Caco-2 (cell line): ENCODE measurements around the gene MAN2A1. TPM values are rescaled to one million over a fixed set of nuclear protein-coding genes. Genes with fewer than 3 reads are reported as not detected.

Experiments
- BruUV-seq: library from RNA; stranded (reverse); fragments of 400-500 nt; replicated peaks from 2 replicates; lab custom pipeline; 2021; lab: Mats Ljungman, UMichigan
- CTCF ChIA-PET: fragments of 300-600 bp; sonication (Branson Sonifier 250); formaldehyde crosslinking; loops from one replicate; lab custom pipeline; 2022; ENCODE audit warnings: antibody characterized with exemption; lab: Charles Lee
- POLR2A ChIA-PET: fragments of 300-600 bp; sonication (Branson Sonifier 250); formaldehyde crosslinking; loops from one replicate; lab custom pipeline; 2022; ENCODE audit warnings: antibody characterized with exemption; lab: Charles Lee
- DNase-seq, 2 experiments: peaks; one replicate each; pipeline versions ENCODE4 v3.0.0 to v3.0.0-alpha.2; 2020 to 2022
- H3K27me3 ChIP-seq: replicated peaks from 2 replicates; pipeline ENCODE4 v1.6.0; 2011; ENCODE audit warnings: low read length; ENCODE audit not compliant: control insufficient read depth, insufficient read depth
- H3K36me3 ChIP-seq: 2 replicates; pipeline ENCODE4 v1.5.1; 2011; ENCODE audit warnings: low read length; ENCODE audit not compliant: control insufficient read depth, insufficient read depth
- H3K4me1 ChIP-seq: fragments of 250-450 bp; sonication (Bioruptor Pico); 2 replicates; pipeline ENCODE4 v1.5.1; 2020; ENCODE audit warnings: mild to moderate bottlenecking
- H3K4me3 ChIP-seq: 2 replicates; pipeline ENCODE4 v1.5.1; 2011; ENCODE audit warnings: low read depth, mild to moderate bottlenecking, control low read depth, low read length
- H3K9me3 ChIP-seq: fragments of 250-450 bp; sonication (Bioruptor Pico); 2 replicates; pipeline ENCODE4 v1.5.1; 2020; ENCODE audit warnings: mild to moderate bottlenecking, moderate library complexity
- H3K27ac Mint-ChIP-seq: one replicate; pipeline ENCODE4 v1.8.0; 2022; ENCODE audit warnings: mixed read lengths; ENCODE audit not compliant: unreplicated experiment
- H3K27me3 Mint-ChIP-seq: one replicate; pipeline ENCODE4 v1.8.0; 2022; ENCODE audit warnings: mixed read lengths; ENCODE audit not compliant: insufficient read depth, unreplicated experiment
- H3K36me3 Mint-ChIP-seq: one replicate; pipeline ENCODE4 v1.8.0; 2022; ENCODE audit warnings: mild to moderate bottlenecking, mixed read lengths; ENCODE audit not compliant: insufficient read depth, unreplicated experiment
- H3K4me1 Mint-ChIP-seq: one replicate; pipeline ENCODE4 v1.8.0; 2022; ENCODE audit warnings: low read depth, mixed read lengths; ENCODE audit not compliant: unreplicated experiment
- H3K4me3 Mint-ChIP-seq: one replicate; pipeline ENCODE4 v1.8.0; 2022; ENCODE audit warnings: mild to moderate bottlenecking, moderate library complexity, mixed read lengths; ENCODE audit not compliant: unreplicated experiment
- H3K9me3 Mint-ChIP-seq: one replicate; pipeline ENCODE4 v1.8.0; 2022; ENCODE audit warnings: mixed read lengths; ENCODE audit not compliant: unreplicated experiment
- intact Hi-C: fragments of 100-400 bp; cut with micrococcal nuclease; formaldehyde crosslinking; loops from one replicate; pipeline ENCODE4 v1.10.0; 2022; ENCODE audit not compliant: unreplicated experiment
- total RNA-seq: library from RNA; stranded (reverse); gene quantifications from 2 replicates; pipeline ENCODE4 v1.2.3, GENCODE V29; 2022
- TF ChIP-seq, protein P1 (sequence below), 2 experiments: fragments of 200-600 bp in 1 of 2; IDR thresholded peaks; 1 replicate in 1 of 2; 2 replicates in 1 of 2; pipeline versions ENCODE4 v1.5.1 to v1.8.0; 2011 to 2022; ENCODE audit warnings: antibody characterized with exemption in 1 of 2, control low read depth in 1 of 2, inconsistent platforms in 1 of 2, low read depth in 1 of 2, low read length in 1 of 2, mild to moderate bottlenecking in 1 of 2, moderate library complexity in 1 of 2; ENCODE audit not compliant: insufficient read depth in 1 of 2, severe bottlenecking in 1 of 2, unreplicated experiment in 1 of 2

Gene MAN2A1
- total RNA-seq, 1 experiment from 2014 or later, result 57.3 TPM

DNA sequence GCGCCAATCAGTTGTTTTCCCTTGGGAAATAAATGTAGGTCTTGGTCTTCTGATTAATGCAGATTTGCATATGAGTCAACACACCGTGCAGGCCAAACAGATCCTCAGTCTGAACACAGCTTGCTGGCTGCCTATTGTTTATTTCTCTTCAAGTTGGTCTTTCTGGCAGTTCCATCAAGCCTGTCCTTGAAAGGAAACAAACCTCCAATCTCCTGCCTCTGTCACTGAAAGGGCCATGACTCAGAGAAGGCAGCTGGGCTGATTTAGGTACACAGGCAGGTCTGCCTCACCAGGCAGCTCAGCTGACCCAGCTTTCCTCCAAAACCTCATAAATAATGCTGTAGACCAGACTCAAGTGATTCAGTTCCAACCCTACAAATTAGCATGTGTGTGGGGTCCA is 175.9 kb downstream of the MAN2A1 start:
- CTCF ChIA-PET, result no interaction called here
- intact Hi-C loops, result no loop called here
- no peaks in the 10 kb centered on the region for H3K27me3 ChIP-seq
- H3K36me3 ChIP-seq, result no peaks in the 10 kb centered on the region
- no peak for DNase-seq
- POLR2A ChIA-PET, result no interaction called here
- TF ChIP-seq, protein P1, sequence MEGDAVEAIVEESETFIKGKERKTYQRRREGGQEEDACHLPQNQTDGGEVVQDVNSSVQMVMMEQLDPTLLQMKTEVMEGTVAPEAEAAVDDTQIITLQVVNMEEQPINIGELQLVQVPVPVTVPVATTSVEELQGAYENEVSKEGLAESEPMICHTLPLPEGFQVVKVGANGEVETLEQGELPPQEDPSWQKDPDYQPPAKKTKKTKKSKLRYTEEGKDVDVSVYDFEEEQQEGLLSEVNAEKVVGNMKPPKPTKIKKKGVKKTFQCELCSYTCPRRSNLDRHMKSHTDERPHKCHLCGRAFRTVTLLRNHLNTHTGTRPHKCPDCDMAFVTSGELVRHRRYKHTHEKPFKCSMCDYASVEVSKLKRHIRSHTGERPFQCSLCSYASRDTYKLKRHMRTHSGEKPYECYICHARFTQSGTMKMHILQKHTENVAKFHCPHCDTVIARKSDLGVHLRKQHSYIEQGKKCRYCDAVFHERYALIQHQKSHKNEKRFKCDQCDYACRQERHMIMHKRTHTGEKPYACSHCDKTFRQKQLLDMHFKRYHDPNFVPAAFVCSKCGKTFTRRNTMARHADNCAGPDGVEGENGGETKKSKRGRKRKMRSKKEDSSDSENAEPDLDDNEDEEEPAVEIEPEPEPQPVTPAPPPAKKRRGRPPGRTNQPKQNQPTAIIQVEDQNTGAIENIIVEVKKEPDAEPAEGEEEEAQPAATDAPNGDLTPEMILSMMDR (IDR thresholded peaks at IDR 0.05; ENCODE audit: insufficient read depth in 1 of 2, low read depth in 1 of 2, low read length in 1 of 2, severe bottlenecking in 1 of 2, unreplicated experiment in 1 of 2), result no peak
- no peaks in the 10 kb centered on the region for H3K27me3 Mint-ChIP-seq
- no peak overlapping the region for H3K4me3 Mint-ChIP-seq
- no peaks in the 10 kb centered on the region for H3K9me3 Mint-ChIP-seq
- H3K4me1 ChIP-seq, result no peaks in the 10 kb centered on the region
- H3K4me1 Mint-ChIP-seq, result no peaks in the 10 kb centered on the region
- H3K36me3 Mint-ChIP-seq, result peaks cover 16% of the 10 kb centered on the region
- H3K4me3 ChIP-seq, result no peak overlapping the region
- no peaks in the 10 kb centered on the region for H3K9me3 ChIP-seq
- H3K27ac Mint-ChIP-seq, result no peak overlapping the region
- no TSS peak for BruUV-seq

DNA sequence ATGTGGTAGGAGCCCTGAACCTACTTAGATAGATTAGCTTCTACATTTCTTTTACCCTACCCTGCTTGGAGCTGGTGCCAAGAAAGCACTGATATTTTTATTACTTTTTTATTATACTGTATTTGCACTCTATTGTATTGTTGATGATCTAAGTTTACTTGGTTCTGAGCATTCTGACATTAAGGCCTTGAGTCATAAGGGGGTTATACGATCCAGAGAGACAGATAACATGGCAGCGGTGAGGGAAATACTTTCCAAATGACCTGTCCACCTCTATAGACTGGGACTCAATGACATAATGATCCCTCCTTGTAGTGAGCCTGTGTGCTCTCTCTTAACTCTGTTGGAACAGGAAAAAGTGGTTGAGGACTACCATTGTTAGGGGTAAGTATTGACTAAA is 176.3 kb downstream of the MAN2A1 start:
- POLR2A ChIA-PET, result no interaction called here
- Histone ChIP-seq H3K36me3 (no peaks in the 10 kb centered on the region), H3K27me3 (no peaks in the 10 kb centered on the region), H3K4me1 (no peaks in the 10 kb centered on the region), H3K4me3 (no peak overlapping the region), H3K9me3 (no peaks in the 10 kb centered on the region)
- no peak overlapping the region for H3K27ac Mint-ChIP-seq
- no peak for DNase-seq
- intact Hi-C loops, result no loop called here
- peaks cover 16% of the 10 kb centered on the region for H3K36me3 Mint-ChIP-seq
- H3K9me3 Mint-ChIP-seq, result no peaks in the 10 kb centered on the region
- BruUV-seq, result no TSS peak
- no peak overlapping the region for H3K4me3 Mint-ChIP-seq
- no peaks in the 10 kb centered on the region for H3K27me3 Mint-ChIP-seq
- TF ChIP-seq, protein P1 (IDR thresholded peaks at IDR 0.05; ENCODE audit: insufficient read depth in 1 of 2, low read depth in 1 of 2, low read length in 1 of 2, severe bottlenecking in 1 of 2, unreplicated experiment in 1 of 2), result no peak
- CTCF ChIA-PET, result no interaction called here
- no peaks in the 10 kb centered on the region for H3K4me1 Mint-ChIP-seq

DNA sequence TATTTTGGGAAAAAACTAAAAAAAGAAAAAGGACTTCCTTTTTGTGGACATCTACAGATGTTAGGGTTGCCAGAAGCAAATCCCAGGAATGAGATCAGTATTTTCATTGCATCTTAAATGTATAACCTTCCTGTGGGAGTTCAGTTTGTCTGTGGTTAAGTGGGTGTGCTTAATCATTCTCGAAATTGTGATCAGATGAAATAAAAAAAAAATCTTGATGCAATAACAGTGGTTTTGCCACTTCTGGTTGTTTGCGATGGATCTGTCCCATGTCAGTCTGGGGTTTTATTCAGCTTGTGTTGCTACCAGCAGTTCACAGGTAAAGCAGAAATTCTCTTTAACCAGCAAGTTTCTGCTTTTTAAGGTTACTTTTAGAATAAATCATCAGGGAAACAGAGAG is 179.0 kb downstream of the MAN2A1 start:
- no TSS peak for BruUV-seq

More for the DNA sequence above, 179.0 kb downstream of the MAN2A1 start:
- H3K27ac Mint-ChIP-seq, result no peak overlapping the region
- TF ChIP-seq, protein P1 (IDR thresholded peaks at IDR 0.05; ENCODE audit: insufficient read depth in 1 of 2, low read depth in 1 of 2, low read length in 1 of 2, severe bottlenecking in 1 of 2, unreplicated experiment in 1 of 2), result no peak
- no peaks in the 10 kb centered on the region for H3K4me1 Mint-ChIP-seq
- no peak for DNase-seq
- Histone ChIP-seq H3K4me3 (no peak overlapping the region), H3K27me3 (no peaks in the 10 kb centered on the region), H3K4me1 (no peaks in the 10 kb centered on the region), H3K9me3 (no peaks in the 10 kb centered on the region), H3K36me3 (no peaks in the 10 kb centered on the region)
- H3K4me3 Mint-ChIP-seq, result no peak overlapping the region
- intact Hi-C loops, result no loop called here
- ChIA-PET POLR2A (no interaction called here), CTCF (no interaction called here)
- no peaks in the 10 kb centered on the region for H3K9me3 Mint-ChIP-seq
- peaks cover 10% of the 10 kb centered on the region for H3K36me3 Mint-ChIP-seq
- H3K27me3 Mint-ChIP-seq, result no peaks in the 10 kb centered on the region
